Spleen (tissue), 13 donors: Measurements from ENCODE around the gene CORT. TPM values are rescaled to one million over a fixed set of nuclear protein-coding genes. Genes with fewer than 3 reads are reported as not detected.
A peak's percentile ranks its signal among the peaks of the same experiment; 100 is the strongest.

Source experiments
- DNase-seq: peaks from one replicate; pipeline ENCODE4 v3.0.0-alpha.2; 2020
- H3K27ac ChIP-seq, 8 donors: fragments of 200-600 bp; sonication (generic) in 7 of 8; 1 replicate in 4 of 8; 2 replicates in 4 of 8; pipeline versions ENCODE4 v1.5.0 to v1.8.0; 2016 to 2021; ENCODE audit warnings: inconsistent platforms in 4 of 8, mild to moderate bottlenecking in 4 of 8, moderate library complexity in 1 of 8
- H3K27me3 ChIP-seq, 7 donors: fragments of 200-600 bp; sonication (generic) in 6 of 7; replicated peaks in 1 of 7; 1 replicate in 4 of 7; 2 replicates in 3 of 7; pipeline versions ENCODE4 v1.5.0 to v1.8.0; 2016 to 2021; ENCODE audit warnings: inconsistent platforms in 3 of 7, mild to moderate bottlenecking in 1 of 7
- H3K36me3 ChIP-seq, 6 donors: fragments of 200-600 bp; sonication (generic) in 5 of 6; 1 replicate in 4 of 6; 2 replicates in 2 of 6; pipeline versions ENCODE4 v1.5.0 to v1.8.0; 2016 to 2021; ENCODE audit warnings: inconsistent platforms in 2 of 6
- H3K4me1 ChIP-seq, 6 donors: fragments of 200-600 bp; sonication (generic) in 5 of 6; 1 replicate in 3 of 6; 2 replicates in 3 of 6; pipeline versions ENCODE4 v1.5.0 to v1.8.0; 2016 to 2021; ENCODE audit warnings: inconsistent platforms in 3 of 6
- H3K4me3 ChIP-seq, 8 donors: fragments of 200-600 bp; sonication (generic) in 7 of 8; 1 replicate in 4 of 8; 2 replicates in 4 of 8; pipeline versions ENCODE4 v1.5.0 to v1.8.0; 2016 to 2021; ENCODE audit warnings: inconsistent platforms in 4 of 8, mild to moderate bottlenecking in 4 of 8, moderate library complexity in 2 of 8
- H3K9me3 ChIP-seq, 8 donors: fragments of 200-600 bp; sonication (generic) in 7 of 8; 1 replicate in 4 of 8; 2 replicates in 4 of 8; pipeline versions ENCODE4 v1.5.0 to v1.8.0; 2016 to 2021; ENCODE audit warnings: inconsistent platforms in 4 of 8
- POLR2A ChIP-seq, 3 donors: fragments of 450-650 bp; IDR thresholded peaks; one replicate each; pipeline ENCODE4 v1.5.1; 2017; ENCODE audit warnings: antibody characterized with exemption in 3 of 3, mild to moderate bottlenecking in 1 of 3
- POLR2AphosphoS5 ChIP-seq, 3 donors: sonication (generic); formaldehyde crosslinking; IDR thresholded peaks; one replicate each; pipeline ENCODE4 v1.5.1; 2017; ENCODE audit warnings: antibody characterized with exemption in 3 of 3
- WGBS, 5 donors: extraction: QIAGEN DNeasy Blood & Tissue Kit in 3 of 5; methylation state at CpG; one replicate each; pipeline versions ENCODE4 v1.1.5 to v1.1.7; 2013 to 2018; 5-methylcytosine and 5-hydroxymethylcytosine counted together
- intact Hi-C: fragments of 100-400 bp; cut with DNase I; formaldehyde crosslinking; loops from one replicate; pipeline ENCODE4 v1.15.0; 2023; ENCODE audit warnings: low total_unique reads
- long read RNA-seq, 2 donors: transcript quantifications; one replicate each; lab custom pipeline, GENCODE V29; 2026
- polyA plus RNA-seq, 3 donors: library from polyadenylated mRNA; stranded (reverse); fragments of 200-250 nt; gene quantifications; one replicate each; pipeline ENCODE4 v1.2.1, GENCODE V29; 2013
- total RNA-seq, 7 donors: library from RNA; depleted of rRNA in 3 of 7; stranded (reverse); fragments of >200 nt in 3 of 7; fragmentation: NEBNext Ultra II Directional in 4 of 7; extraction: Animal tissue kit (Norgen Biotek cat#: 25700) in 4 of 7; gene quantifications; one replicate each; pipeline versions ENCODE4 v1.1.0 to v1.2.1, GENCODE V29; 2016 to 2021
- TF ChIP-seq, protein P1 (sequence below), 11 experiments: fragments of 200-600 bp in 7 of 11; fragments of 450-650 bp in 4 of 11; sonication (generic) in 4 of 11; IDR thresholded peaks in 8 of 11; conservative IDR thresholded peaks in 3 of 11; 1 replicate in 7 of 11; 2 replicates in 4 of 11; pipeline versions ENCODE4 v1.4.0 to v1.8.0; 2016 to 2021; ENCODE audit warnings: antibody characterized with exemption in 11 of 11, inconsistent platforms in 4 of 11, mild to moderate bottlenecking in 1 of 11
- donor health status: healthy with polysubstance abuse.
- donor health status: DM: no; HTN: no; CAD: no; lungs with moderate emphysema.
- donor health status: DM: no; HTN: no; CAD: no.
- donor health status: Bipolar disorder and iron deficiency.
- donor health status: healthy.
- donor health status: DM: no; HTN: no; CAD: no.
- donor health status: DM: yes; HTN: yes; CAD: no.

The CORT gene
- total RNA-seq: under 1 TPM in 1 of 7 donors, not detected in 6; 0.38 TPM
- under 1 TPM; 0.07 to 0.22 (median 0.14) TPM for polyA plus RNA-seq
- long read RNA-seq, donor 1: 0 reads
- long read RNA-seq, donor 2, partial matches to known transcripts: 0 of 1 reads
- long read RNA-seq, donor 2, other reads (novel, unspliced or antisense): 0 of 1 reads

- no peak for DNase-seq
- no peak within 1 kb of the TSS for H3K4me3 ChIP-seq
- no peaks in the 10 kb centered on the region for H3K27me3 ChIP-seq
- intact Hi-C loops: no loop called here
- peaks cover 0 to 12% (median 4%) of the 10 kb centered on the region in 6 donors for H3K4me1 ChIP-seq
- 81 to 92% (median 85%) methylated on average over 10 of the region's 10 CpGs for WGBS, 5 donors
- H3K9me3 ChIP-seq: peaks cover 0 to 6% (median 0%) of the 10 kb centered on the region in 8 donors
- peaks cover 0 to 3% (median 0%) of the 10 kb centered on the region in 6 donors for H3K36me3 ChIP-seq
- H3K27ac ChIP-seq: no peak within 1 kb of the TSS
- TF ChIP-seq POLR2AphosphoS5 (IDR thresholded peaks at IDR 0.05): no peak
- TF ChIP-seq, protein P1, sequence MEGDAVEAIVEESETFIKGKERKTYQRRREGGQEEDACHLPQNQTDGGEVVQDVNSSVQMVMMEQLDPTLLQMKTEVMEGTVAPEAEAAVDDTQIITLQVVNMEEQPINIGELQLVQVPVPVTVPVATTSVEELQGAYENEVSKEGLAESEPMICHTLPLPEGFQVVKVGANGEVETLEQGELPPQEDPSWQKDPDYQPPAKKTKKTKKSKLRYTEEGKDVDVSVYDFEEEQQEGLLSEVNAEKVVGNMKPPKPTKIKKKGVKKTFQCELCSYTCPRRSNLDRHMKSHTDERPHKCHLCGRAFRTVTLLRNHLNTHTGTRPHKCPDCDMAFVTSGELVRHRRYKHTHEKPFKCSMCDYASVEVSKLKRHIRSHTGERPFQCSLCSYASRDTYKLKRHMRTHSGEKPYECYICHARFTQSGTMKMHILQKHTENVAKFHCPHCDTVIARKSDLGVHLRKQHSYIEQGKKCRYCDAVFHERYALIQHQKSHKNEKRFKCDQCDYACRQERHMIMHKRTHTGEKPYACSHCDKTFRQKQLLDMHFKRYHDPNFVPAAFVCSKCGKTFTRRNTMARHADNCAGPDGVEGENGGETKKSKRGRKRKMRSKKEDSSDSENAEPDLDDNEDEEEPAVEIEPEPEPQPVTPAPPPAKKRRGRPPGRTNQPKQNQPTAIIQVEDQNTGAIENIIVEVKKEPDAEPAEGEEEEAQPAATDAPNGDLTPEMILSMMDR (IDR thresholded peaks at IDR 0.05 in 8 of 11, conservative IDR thresholded peaks at IDR 0.05 in 3 of 11): no peak
- no peak for TF ChIP-seq POLR2A (IDR thresholded peaks at IDR 0.05)
Measured at GRCh38 chr1:10449751-10450150, at the start of gene CORT. TSS of gene CORT (plus strand) at chr1:10450031. CDS start at chr1:10450224, 193 bp downstream.

GRCh38 chr1:10401281-10401680, 48.5 kb upstream of the CORT start:
- Histone ChIP-seq H3K4me3 (peak overlapping the region in 3 of 8 donors; percentile 95 to 99 (median 96)), H3K4me1 (peaks cover 8 to 57% (median 27%) of the 10 kb centered on the region in 6 donors), H3K36me3 (peaks cover 0 to 53% (median 40%) of the 10 kb centered on the region in 6 donors), H3K27ac (peak overlapping the region in 7 of 8 donors; percentile 92 to 98 (median 96)), H3K9me3 (no peaks in the 10 kb centered on the region), H3K27me3 (no peaks in the 10 kb centered on the region)
- intact Hi-C loops: no loop called here
- TF ChIP-seq POLR2A (IDR thresholded peaks at IDR 0.05) (no peak), POLR2AphosphoS5 (IDR thresholded peaks at IDR 0.05) (no peak)
- TF ChIP-seq, protein P1 (IDR thresholded peaks at IDR 0.05 in 8 of 11, conservative IDR thresholded peaks at IDR 0.05 in 3 of 11): no peak
- no peak for DNase-seq
- WGBS, 5 donors: 69 to 96% (median 77%) methylated on average over 1 of the region's 1 CpG

DNA sequence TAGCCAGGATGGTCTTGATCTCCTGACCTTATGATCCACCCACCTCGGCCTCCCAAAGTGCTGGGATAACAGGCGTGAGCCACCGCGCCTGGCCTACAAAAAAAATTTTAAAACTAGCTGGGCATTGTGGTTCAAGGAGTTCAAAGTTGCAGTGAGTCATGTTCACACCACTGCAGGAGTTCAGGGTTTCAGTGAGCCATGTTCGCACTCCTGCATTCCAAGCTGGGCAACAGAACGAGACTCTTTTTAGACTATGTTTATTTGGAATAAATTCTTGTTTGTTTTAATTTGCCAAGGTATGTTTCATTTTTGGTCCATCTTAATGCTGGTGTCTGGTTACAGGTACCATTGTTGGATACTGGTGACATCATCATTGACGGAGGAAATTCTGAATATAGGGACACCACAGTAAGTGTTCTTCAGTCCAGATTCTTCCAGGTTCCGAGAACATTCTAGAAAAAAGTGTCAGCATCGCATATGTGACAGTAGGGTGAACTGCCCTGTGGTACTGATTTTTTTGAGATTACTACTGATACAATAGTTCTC, 47.0 kb upstream of the CORT start:
- Histone ChIP-seq H3K9me3 (no peaks in the 10 kb centered on the region), H3K4me3 (no peak overlapping the region), H3K36me3 (peaks cover 0 to 68% (median 54%) of the 10 kb centered on the region in 6 donors), H3K27ac (peak overlapping the region in 1 of 8 donors; percentile 96), H3K4me1 (peaks cover 8 to 42% (median 23%) of the 10 kb centered on the region in 6 donors), H3K27me3 (no peaks in the 10 kb centered on the region)
- WGBS, 5 donors: 91 to 98% (median 95%) methylated on average over 9 of the region's 9 CpGs
- DNase-seq: no peak
- intact Hi-C loops: no loop called here
- TF ChIP-seq, protein P1 (IDR thresholded peaks at IDR 0.05 in 8 of 11, conservative IDR thresholded peaks at IDR 0.05 in 3 of 11): no peak
- no peak for TF ChIP-seq POLR2A (IDR thresholded peaks at IDR 0.05)

DNA sequence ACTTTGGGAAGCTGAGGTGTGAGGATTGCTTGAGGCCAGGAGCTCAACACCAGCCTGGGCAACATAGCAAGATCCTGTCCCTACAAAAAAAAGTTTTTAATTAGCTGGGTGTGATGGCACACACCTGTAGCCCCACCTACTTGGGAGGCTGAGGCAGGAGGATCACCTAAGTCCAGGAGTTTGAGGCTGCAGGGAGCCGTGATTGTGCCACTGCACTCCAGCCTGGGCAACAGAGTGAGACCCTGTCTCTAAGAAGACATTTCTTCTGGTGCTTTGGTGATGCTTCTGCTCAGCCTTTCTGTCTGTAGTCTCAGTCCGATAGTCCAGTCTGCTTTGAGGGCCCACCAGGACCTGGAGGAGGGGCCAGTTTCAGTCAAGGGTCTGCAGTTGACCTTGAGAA, 42.6 kb upstream of the CORT start:
- Histone ChIP-seq H3K9me3 (no peaks in the 10 kb centered on the region), H3K4me3 (no peak overlapping the region), H3K36me3 (peaks cover 0 to 100% (median 93%) of the 10 kb centered on the region in 6 donors), H3K27me3 (no peaks in the 10 kb centered on the region), H3K4me1 (peaks cover 0 to 7% (median 0%) of the 10 kb centered on the region in 6 donors), H3K27ac (peak overlapping the region in 1 of 8 donors; percentile 30)
- no peak for DNase-seq
- intact Hi-C loops: no loop called here
- TF ChIP-seq POLR2A (IDR thresholded peaks at IDR 0.05) (no peak), POLR2AphosphoS5 (IDR thresholded peaks at IDR 0.05) (peak in 1 of 3 donors; percentile 7)
- 83 to 100% (median 92%) methylated on average over 1 to 2 of the region's 2 CpGs for WGBS, 5 donors
